ENCODE measurements around the gene PPFIA1. TPM values are rescaled to one million over a fixed set of nuclear protein-coding genes. Genes with fewer than 3 reads are reported as not detected.

The PPFIA1 gene
- polyA plus RNA-seq, 1 of the 3 experiments (the other 2 are of a cell fraction): 37.4 TPM

- DNase-seq: no peak
- Histone ChIP-seq H3K27me3 (ENCODE audit: insufficient read depth) (no peaks in the 10 kb centered on the region), H3F3A (replicated peaks; ENCODE audit: insufficient read depth) (peaks cover 16% of the 10 kb centered on the region), H3K4me2 (no peak overlapping the region), H3K36me3 (replicated peaks in 1 of 2; ENCODE audit: control insufficient read depth in 1 of 2, insufficient read depth in 2 of 2, low read length in 1 of 2) (no peaks in the 10 kb centered on the region), H3K9me3 (no peaks in the 10 kb centered on the region), H3K4me3 (ENCODE audit: low read depth in 2 of 2, low read length in 1 of 2) (no peak overlapping the region), H3K27ac (ENCODE audit: low read depth in 2 of 2, low read length in 1 of 2) (no peak overlapping the region), H3K4me1 (ENCODE audit: control insufficient read depth in 1 of 2, insufficient read depth in 2 of 2, low read depth in 1 of 2, low read length in 1 of 2) (peaks cover 0 to 5% of the 10 kb centered on the region in 2 experiments; a peak in 1 of 4 replicates), H4K20me1 (ENCODE audit: insufficient read depth) (peaks cover 9% of the 10 kb centered on the region; the same call in 1 of the 2 replicates), H2AFZ (ENCODE audit: low read depth) (no peak overlapping the region), H3K9ac (no peak overlapping the region), H3K79me2 (ENCODE audit: insufficient read depth) (no peaks in the 10 kb centered on the region), H3K9me2 (no peaks in the 10 kb centered on the region)
- CTCF ChIA-PET: interaction anchor here (0.6 to 1.7 kb wide), 3 partner anchors 20 to 311 kb away, joined by 3 to 4 read pairs (median 3); no protein-coding TSS in a partner anchor
- no peak for TF ChIP-seq NRF1 (IDR thresholded peaks at IDR 0.05; ENCODE audit: low read depth, low read length)
- no peak for TF ChIP-seq RCOR1 (IDR thresholded peaks at IDR 0.05; ENCODE audit: low read length)
- TF ChIP-seq, protein P1, sequence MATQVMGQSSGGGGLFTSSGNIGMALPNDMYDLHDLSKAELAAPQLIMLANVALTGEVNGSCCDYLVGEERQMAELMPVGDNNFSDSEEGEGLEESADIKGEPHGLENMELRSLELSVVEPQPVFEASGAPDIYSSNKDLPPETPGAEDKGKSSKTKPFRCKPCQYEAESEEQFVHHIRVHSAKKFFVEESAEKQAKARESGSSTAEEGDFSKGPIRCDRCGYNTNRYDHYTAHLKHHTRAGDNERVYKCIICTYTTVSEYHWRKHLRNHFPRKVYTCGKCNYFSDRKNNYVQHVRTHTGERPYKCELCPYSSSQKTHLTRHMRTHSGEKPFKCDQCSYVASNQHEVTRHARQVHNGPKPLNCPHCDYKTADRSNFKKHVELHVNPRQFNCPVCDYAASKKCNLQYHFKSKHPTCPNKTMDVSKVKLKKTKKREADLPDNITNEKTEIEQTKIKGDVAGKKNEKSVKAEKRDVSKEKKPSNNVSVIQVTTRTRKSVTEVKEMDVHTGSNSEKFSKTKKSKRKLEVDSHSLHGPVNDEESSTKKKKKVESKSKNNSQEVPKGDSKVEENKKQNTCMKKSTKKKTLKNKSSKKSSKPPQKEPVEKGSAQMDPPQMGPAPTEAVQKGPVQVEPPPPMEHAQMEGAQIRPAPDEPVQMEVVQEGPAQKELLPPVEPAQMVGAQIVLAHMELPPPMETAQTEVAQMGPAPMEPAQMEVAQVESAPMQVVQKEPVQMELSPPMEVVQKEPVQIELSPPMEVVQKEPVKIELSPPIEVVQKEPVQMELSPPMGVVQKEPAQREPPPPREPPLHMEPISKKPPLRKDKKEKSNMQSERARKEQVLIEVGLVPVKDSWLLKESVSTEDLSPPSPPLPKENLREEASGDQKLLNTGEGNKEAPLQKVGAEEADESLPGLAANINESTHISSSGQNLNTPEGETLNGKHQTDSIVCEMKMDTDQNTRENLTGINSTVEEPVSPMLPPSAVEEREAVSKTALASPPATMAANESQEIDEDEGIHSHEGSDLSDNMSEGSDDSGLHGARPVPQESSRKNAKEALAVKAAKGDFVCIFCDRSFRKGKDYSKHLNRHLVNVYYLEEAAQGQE (IDR thresholded peaks at IDR 0.05; ENCODE audit: low read depth, low read length): no peak
- TF ChIP-seq TAF1 (IDR thresholded peaks at IDR 0.05; ENCODE audit: borderline replicate concordance, low read depth, low read length): no peak
- TF ChIP-seq MXI1 (IDR thresholded peaks at IDR 0.05; ENCODE audit: low read depth, low read length): no peak
- TF ChIP-seq, protein P2, sequence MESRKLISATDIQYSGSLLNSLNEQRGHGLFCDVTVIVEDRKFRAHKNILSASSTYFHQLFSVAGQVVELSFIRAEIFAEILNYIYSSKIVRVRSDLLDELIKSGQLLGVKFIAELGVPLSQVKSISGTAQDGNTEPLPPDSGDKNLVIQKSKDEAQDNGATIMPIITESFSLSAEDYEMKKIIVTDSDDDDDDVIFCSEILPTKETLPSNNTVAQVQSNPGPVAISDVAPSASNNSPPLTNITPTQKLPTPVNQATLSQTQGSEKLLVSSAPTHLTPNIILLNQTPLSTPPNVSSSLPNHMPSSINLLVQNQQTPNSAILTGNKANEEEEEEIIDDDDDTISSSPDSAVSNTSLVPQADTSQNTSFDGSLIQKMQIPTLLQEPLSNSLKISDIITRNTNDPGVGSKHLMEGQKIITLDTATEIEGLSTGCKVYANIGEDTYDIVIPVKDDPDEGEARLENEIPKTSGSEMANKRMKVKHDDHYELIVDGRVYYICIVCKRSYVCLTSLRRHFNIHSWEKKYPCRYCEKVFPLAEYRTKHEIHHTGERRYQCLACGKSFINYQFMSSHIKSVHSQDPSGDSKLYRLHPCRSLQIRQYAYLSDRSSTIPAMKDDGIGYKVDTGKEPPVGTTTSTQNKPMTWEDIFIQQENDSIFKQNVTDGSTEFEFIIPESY (IDR thresholded peaks at IDR 0.05; ENCODE audit: borderline replicate concordance, low read depth): no peak
- TF ChIP-seq FOXJ3 (CRISPR knock-in tag; IDR thresholded peaks at IDR 0.05): no peak
- no peak for TF ChIP-seq NFIC (IDR thresholded peaks at IDR 0.05; ENCODE audit: borderline replicate concordance)
- TF ChIP-seq RAD21 (IDR thresholded peaks at IDR 0.05; ENCODE audit: low read length): no peak
- no peak for TF ChIP-seq SIN3A (IDR thresholded peaks at IDR 0.05; ENCODE audit: borderline replicate concordance, low read depth, low read length)
- TF ChIP-seq JUND (IDR thresholded peaks at IDR 0.05): no peak
- no peak for TF ChIP-seq EP300 (IDR thresholded peaks at IDR 0.05; ENCODE audit: borderline replicate concordance in 1 of 2, low read depth in 1 of 2, low read length in 1 of 2)
- TF ChIP-seq USF1 (IDR thresholded peaks at IDR 0.05; ENCODE audit: borderline replicate concordance, low read depth): no peak
- 86% methylated on average over 8 of the region's 8 CpGs for WGBS (ENCODE audit: low lambda C conversion rate)
- POLR2A ChIA-PET: no interaction called here
These were observed 40.2 kb upstream of the PPFIA1 start for GRCh38 chr11:70230151-70230839.
